Stimulated activated effector memory CD8-positive, alpha-beta T cell treated with anti-CD3 and anti-CD28 coated beads, Interleukin-12 subunit alpha, Interleukin-12 subunit beta, amount 100 ng/mL, for 72 hours (primary cell): ENCODE measurements around the gene GPR78.

Source experiments
- ATAC-seq: fragments of 150-1000 bp; cut with Tn5 transposase; 2 replicates; pipeline ENCODE4 v1.10.0; 2021
- DNase-seq, 2 donors: peaks; one replicate each; pipeline ENCODE4 v3.0.0; 2021 to 2022; ENCODE audit warnings: low spot score in 2 of 2
- H3K27ac Mint-ChIP-seq: one replicate; pipeline ENCODE4 v1.8.0; 2022; ENCODE audit warnings: mild to moderate bottlenecking, mixed read lengths
- H3K36me3 Mint-ChIP-seq: one replicate; pipeline ENCODE4 v1.8.0; 2022; ENCODE audit warnings: mild to moderate bottlenecking, mixed read lengths
- H3K4me1 Mint-ChIP-seq: one replicate; pipeline ENCODE4 v1.8.0; 2022; ENCODE audit warnings: mixed read lengths
- H3K4me3 Mint-ChIP-seq: one replicate; pipeline ENCODE4 v1.8.0; 2022; ENCODE audit warnings: mild to moderate bottlenecking, mixed read lengths
- H3K9me3 Mint-ChIP-seq: one replicate; pipeline ENCODE4 v1.8.0; 2022; ENCODE audit warnings: mixed read lengths

Gene GPR78

GRCh38 chr4:8542776-8543525 lies 37.2 kb upstream of the GPR78 start:
- Mint-ChIP-seq H3K4me3 (no peak overlapping the region), H3K4me1 (peaks cover 12% of the 10 kb centered on the region), H3K36me3 (no peaks in the 10 kb centered on the region), H3K9me3 (no peaks in the 10 kb centered on the region), H3K27ac (no peak overlapping the region)
- DNase-seq (no peak), ATAC-seq (no peak)

DNA sequence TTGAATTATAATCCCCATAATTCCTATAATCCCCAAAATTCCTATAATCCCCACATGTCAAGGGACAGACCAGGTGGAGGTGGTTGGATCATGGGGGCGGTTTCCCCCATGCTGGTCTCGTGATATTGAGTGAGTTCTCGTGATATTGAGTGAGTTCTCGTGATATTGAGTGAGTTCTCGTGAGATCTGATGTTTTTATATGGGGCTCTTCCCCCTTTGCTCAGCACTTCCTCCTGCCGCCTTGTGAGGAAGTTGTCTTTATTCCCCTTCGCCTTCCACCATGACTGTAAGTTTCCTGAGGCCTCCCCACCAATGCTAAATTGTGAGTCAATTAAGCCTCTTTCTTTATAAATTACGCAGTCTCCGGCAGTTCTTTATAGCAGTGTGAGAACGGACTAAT lies 36.6 kb upstream of the GPR78 start:
- no peak for DNase-seq
- no peak overlapping the region for H3K27ac Mint-ChIP-seq
- H3K36me3 Mint-ChIP-seq = no peaks in the 10 kb centered on the region
- no peak for ATAC-seq
- no peaks in the 10 kb centered on the region for H3K9me3 Mint-ChIP-seq
- H3K4me1 Mint-ChIP-seq = peaks cover 8% of the 10 kb centered on the region
- H3K4me3 Mint-ChIP-seq = no peak overlapping the region

DNA sequence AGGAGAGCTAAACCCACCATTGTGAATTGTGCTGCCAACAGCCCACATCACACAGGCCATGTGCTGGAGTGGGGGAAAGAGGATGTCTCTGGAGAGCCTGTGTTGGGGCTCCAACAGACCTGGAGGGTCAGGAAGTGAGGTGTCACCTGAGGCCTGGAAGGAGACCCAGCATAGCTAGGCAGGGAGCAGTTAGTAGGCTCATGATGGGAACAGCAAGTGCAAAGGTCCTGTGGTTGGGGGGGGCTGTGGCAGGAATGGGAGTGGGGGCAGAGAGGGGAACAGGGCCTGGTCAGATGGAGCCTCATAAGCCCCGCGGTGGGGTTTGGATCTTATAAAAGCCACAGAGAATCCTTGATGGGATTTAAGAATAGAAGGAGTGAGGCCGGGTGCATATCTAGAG lies 35.9 kb upstream of the GPR78 start:
- H3K9me3 Mint-ChIP-seq = no peaks in the 10 kb centered on the region
- DNase-seq (no peak), ATAC-seq (no peak)
- H3K27ac Mint-ChIP-seq = no peak overlapping the region
- H3K36me3 Mint-ChIP-seq = no peaks in the 10 kb centered on the region
- peaks cover 4% of the 10 kb centered on the region for H3K4me1 Mint-ChIP-seq
- no peak overlapping the region for H3K4me3 Mint-ChIP-seq

- H3K36me3 Mint-ChIP-seq = no peaks in the 10 kb centered on the region
- no peak overlapping the region for H3K4me3 Mint-ChIP-seq
- no peak overlapping the region for H3K27ac Mint-ChIP-seq
- DNase-seq = no peak
- no peaks in the 10 kb centered on the region for H3K4me1 Mint-ChIP-seq
- H3K9me3 Mint-ChIP-seq = no peaks in the 10 kb centered on the region
- no peak for ATAC-seq
These were observed 35.3 kb upstream of the GPR78 start for GRCh38 chr4:8544741-8545438.

DNA sequence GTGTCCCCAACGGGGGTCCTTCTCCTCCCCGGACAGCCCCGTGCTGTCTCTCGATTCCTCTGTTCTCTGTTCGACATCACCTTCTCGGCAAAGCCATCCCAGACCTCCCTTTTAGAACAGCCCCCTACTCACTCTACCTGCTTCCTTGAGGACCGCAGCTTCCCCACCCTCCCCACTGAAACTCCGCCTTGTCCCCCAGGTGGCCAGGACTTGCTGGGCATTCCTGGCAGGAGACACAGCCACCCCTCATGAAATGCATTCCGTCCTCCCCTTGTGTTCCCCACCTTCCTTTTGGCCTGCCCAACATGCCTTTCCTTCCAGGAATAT lies 34.8 kb upstream of the GPR78 start:
- no peaks in the 10 kb centered on the region for H3K4me1 Mint-ChIP-seq
- H3K4me3 Mint-ChIP-seq = no peak overlapping the region
- no peaks in the 10 kb centered on the region for H3K9me3 Mint-ChIP-seq
- DNase-seq = no peak
- H3K27ac Mint-ChIP-seq = no peak overlapping the region
- H3K36me3 Mint-ChIP-seq = no peaks in the 10 kb centered on the region
- ATAC-seq = no peak

- no peak for ATAC-seq
- Mint-ChIP-seq H3K36me3 (no peaks in the 10 kb centered on the region), H3K4me1 (no peaks in the 10 kb centered on the region), H3K27ac (no peak overlapping the region), H3K4me3 (no peak overlapping the region), H3K9me3 (no peaks in the 10 kb centered on the region)
- DNase-seq = no peak
These were observed 33.5 kb upstream of the GPR78 start for GRCh38 chr4:8546766-8547107.

- no peaks in the 10 kb centered on the region for H3K9me3 Mint-ChIP-seq
- no peaks in the 10 kb centered on the region for H3K36me3 Mint-ChIP-seq
- no peak overlapping the region for H3K27ac Mint-ChIP-seq
- H3K4me3 Mint-ChIP-seq = no peak overlapping the region
- no peak for DNase-seq
- ATAC-seq = no peak
- H3K4me1 Mint-ChIP-seq = no peaks in the 10 kb centered on the region
These were observed 32.9 kb upstream of the GPR78 start for GRCh38 chr4:8547108-8547911.

- no peaks in the 10 kb centered on the region for H3K9me3 Mint-ChIP-seq
- H3K36me3 Mint-ChIP-seq = no peaks in the 10 kb centered on the region
- H3K4me1 Mint-ChIP-seq = no peaks in the 10 kb centered on the region
- DNase-seq = no peak
- no peak overlapping the region for H3K27ac Mint-ChIP-seq
- ATAC-seq = no peak
- no peak overlapping the region for H3K4me3 Mint-ChIP-seq
These were observed 32.1 kb upstream of the GPR78 start for GRCh38 chr4:8547912-8548730.

GRCh38 chr4:8548731-8549351 lies 31.4 kb upstream of the GPR78 start:
- DNase-seq (no peak), ATAC-seq (no peak)
- Mint-ChIP-seq H3K4me1 (no peaks in the 10 kb centered on the region), H3K27ac (no peak overlapping the region), H3K4me3 (no peak overlapping the region), H3K36me3 (no peaks in the 10 kb centered on the region), H3K9me3 (no peaks in the 10 kb centered on the region)

DNA sequence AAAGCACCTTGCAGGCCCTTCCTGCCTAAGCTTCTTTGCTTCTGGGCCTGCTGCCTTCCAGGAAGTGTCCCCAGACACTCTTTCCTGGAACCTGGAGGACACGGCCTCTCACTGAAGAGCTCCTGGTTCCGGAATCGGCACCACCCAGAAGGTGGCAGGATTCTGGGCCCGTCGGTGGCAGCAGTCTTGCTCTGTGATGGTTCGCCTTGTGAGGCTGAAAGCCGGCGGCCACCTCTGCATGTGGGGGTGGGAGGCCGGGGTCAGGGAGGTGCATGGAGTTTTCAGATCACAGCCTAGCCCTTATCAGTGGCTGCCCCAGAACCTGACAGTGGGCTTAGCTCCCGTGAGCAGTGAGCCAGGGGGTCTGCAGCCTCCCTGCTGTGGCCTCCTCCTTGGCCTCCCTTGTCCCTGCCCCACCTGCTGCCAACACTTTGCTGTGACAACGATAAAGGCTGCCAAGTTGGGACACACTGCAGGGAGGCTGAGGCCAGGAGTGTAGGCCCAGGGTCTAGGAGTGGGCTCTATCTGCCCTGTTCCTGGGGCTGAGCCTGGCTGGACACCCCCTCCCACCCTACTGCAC lies 30.8 kb upstream of the GPR78 start:
- Mint-ChIP-seq H3K4me3 (no peak overlapping the region), H3K27ac (no peak overlapping the region), H3K9me3 (no peaks in the 10 kb centered on the region), H3K36me3 (no peaks in the 10 kb centered on the region), H3K4me1 (no peaks in the 10 kb centered on the region)
- DNase-seq (no peak), ATAC-seq (no peak)

- ATAC-seq = no peak
- H3K36me3 Mint-ChIP-seq = no peaks in the 10 kb centered on the region
- no peak overlapping the region for H3K27ac Mint-ChIP-seq
- H3K4me3 Mint-ChIP-seq = no peak overlapping the region
- no peaks in the 10 kb centered on the region for H3K9me3 Mint-ChIP-seq
- no peak for DNase-seq
- H3K4me1 Mint-ChIP-seq = no peaks in the 10 kb centered on the region
These were observed 29.5 kb upstream of the GPR78 start for GRCh38 chr4:8550691-8551090.

- no peaks in the 10 kb centered on the region for H3K36me3 Mint-ChIP-seq
- no peaks in the 10 kb centered on the region for H3K9me3 Mint-ChIP-seq
- no peak overlapping the region for H3K4me3 Mint-ChIP-seq
- H3K4me1 Mint-ChIP-seq = no peaks in the 10 kb centered on the region
- DNase-seq (no peak), ATAC-seq (no peak)
- H3K27ac Mint-ChIP-seq = no peak overlapping the region
These were observed 28.2 kb upstream of the GPR78 start for GRCh38 chr4:8552024-8552423.

DNA sequence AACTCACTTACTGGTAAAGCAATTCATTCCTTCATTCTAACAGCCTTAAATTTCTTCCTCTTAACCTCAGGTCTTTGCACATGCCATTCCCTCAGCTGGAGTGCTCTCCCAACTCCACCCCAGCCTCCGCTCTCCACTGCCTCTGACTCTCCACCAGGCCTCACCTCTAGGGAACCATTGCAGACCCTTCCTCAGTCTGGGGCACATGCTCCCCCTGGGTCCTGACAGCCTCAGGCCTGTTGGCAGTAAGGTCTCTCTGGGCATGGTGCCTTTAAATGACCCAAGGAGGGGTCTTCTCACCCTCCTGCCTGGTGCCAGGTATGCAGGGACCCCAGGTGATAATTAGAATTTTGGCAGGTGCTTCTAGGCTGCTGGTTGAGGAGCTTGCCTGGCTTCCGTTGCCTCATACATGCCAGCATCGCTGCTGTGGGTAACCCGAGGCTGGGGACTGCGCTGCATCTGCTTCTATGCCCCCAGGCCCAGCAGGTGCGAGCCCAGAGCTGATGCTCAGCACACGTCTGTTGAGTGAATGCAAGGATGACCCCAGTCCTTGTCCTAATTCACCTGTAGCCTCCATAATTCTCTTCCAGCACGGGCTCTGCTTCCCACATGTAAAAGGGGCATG lies 27.5 kb upstream of the GPR78 start:
- Mint-ChIP-seq H3K4me3 (no peak overlapping the region), H3K9me3 (no peaks in the 10 kb centered on the region), H3K36me3 (no peaks in the 10 kb centered on the region), H3K4me1 (no peaks in the 10 kb centered on the region), H3K27ac (no peak overlapping the region)
- DNase-seq (no peak), ATAC-seq (no peak)

GRCh38 chr4:8553216-8553615 lies 27.0 kb upstream of the GPR78 start:
- Mint-ChIP-seq H3K4me1 (no peaks in the 10 kb centered on the region), H3K36me3 (no peaks in the 10 kb centered on the region), H3K4me3 (no peak overlapping the region), H3K9me3 (no peaks in the 10 kb centered on the region), H3K27ac (no peak overlapping the region)
- no peak for DNase-seq
- ATAC-seq = no peak
